GM18505 (cell line): ENCODE data around the gene CTNNA3.

Source experiments
- ATAC-seq: cut with Tn5 transposase; IDR thresholded peaks from one replicate; pipeline ENCODE4 v1.9.1; 2021; ENCODE audit not compliant: unreplicated experiment
- POLR2A ChIP-seq: IDR thresholded peaks from 4 replicates; pipeline ENCODE4 v1.6.1; 2011; ENCODE audit warnings: borderline replicate concordance; ENCODE audit not compliant: insufficient read depth, insufficient read length; ENCODE audit errors: extremely low read depth

The CTNNA3 gene

GRCh38 chr10:66218289-66218688, 1477.7 kb downstream of the CTNNA3 start:
- ATAC-seq = no peak
- TF ChIP-seq POLR2A = no peak

DNA sequence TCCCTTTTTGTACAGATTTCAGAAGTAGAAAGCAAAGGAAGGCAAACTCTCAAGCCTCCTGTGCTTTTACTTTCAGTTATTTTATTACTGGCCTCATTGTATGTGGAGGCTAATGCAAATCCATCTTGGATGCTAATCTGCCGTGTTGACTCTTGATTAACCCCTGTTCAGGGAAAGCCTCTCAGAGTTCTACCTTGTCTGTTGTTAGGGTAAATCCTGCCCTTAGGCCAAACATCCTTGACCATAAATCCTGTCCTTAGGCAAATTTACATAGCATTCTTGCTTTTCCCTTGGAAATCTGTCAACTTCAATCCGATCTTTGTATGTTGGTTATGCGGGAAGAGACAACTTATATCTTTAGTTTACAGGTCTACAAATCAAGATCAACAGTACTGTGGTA, 1480.1 kb downstream of the CTNNA3 start:
- no peak for TF ChIP-seq POLR2A
- no peak for ATAC-seq

DNA sequence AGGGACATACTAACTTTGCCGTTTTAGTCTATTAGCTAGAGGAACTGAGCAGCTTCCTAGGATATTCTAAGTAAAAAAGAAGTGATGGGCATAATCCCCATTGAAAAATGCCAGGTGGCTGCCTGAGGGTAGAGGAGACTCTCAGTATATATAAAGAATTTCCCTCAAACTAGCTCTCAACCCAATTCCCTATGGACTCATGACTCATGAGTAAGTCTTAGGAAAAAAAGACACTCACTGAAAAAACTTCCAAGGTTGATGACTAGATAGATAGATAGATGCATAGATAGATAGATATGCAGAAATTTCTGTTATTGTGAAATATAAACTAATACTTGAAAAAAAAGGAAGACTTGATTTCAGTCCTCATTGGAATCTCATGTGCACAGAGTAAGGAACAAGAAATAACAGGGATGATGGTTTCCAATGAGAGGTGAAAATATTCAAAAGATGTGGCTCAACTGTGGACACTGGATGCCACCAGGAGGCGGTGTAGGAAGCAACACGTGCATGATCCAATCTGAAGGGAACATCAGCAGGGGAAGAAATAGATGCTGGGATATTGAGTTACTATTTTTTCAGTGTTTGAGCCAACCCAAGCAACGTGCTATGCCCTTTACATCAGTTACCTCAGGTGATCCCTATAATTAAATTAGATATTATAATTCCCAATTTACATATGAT, 1481.1 kb downstream of the CTNNA3 start:
- TF ChIP-seq POLR2A = no peak
- ATAC-seq = no peak

- TF ChIP-seq POLR2A = no peak
- no peak for ATAC-seq
Measured at GRCh38 chr10:66209025-66209424, 1487.0 kb downstream of the CTNNA3 start.

DNA sequence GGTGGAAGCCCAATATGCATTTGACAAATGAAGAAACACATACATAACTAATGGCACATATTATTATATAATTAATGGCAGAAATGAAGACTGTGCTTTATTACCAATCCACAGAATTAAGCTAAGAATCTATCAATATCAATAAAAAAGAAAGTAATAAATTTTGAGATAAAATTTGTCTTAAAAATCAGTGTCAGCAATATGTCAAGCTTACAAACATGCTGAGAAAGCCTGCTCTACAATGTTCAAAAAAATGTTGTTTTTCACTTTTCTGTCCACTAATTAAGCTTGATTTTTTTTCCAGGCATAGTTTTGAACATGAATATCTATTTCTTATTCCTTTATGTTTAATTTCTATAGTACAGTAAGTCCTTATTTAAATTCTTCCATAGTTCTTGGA, 1491.2 kb downstream of the CTNNA3 start:
- no peak for ATAC-seq

GRCh38 chr10:66202101-66202500, 1493.9 kb downstream of the CTNNA3 start:
- no peak for ATAC-seq
- no peak for TF ChIP-seq POLR2A

More for the DNA sequence above, 1491.2 kb downstream of the CTNNA3 start:
- TF ChIP-seq POLR2A = no peak

DNA sequence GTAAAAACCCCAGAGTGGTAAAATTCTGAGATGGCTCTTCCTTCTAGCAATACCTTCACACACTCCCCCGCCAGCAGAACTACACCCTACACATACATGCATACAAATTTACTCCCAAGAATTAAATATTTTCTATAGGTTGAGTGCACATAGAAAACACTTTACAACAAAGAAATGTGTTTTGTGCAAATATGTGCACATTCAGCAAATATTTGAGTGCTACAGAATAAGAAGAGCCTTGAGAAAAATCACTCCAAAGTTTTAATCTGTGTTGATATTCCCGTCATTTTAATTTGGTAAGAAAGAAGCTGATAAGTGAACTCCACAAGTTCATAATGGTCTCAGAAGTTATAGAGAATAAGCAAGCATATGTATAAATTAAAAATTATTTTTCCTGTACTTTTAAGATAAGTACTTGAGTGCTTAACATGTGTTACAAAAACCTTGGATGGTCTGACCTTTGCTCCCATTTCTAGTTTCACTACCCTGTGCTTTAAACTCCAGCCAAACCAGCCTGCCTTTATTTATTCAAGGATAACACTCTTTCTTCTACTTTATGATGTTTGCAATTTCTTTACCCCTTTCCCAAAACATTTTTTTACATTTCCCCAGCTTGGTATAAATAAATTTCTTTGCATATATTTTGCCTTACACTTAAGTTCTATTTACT, 1503.7 kb downstream of the CTNNA3 start:
- ATAC-seq = no peak
- no peak for TF ChIP-seq POLR2A

- no peak for TF ChIP-seq POLR2A
- no peak for ATAC-seq
Measured at GRCh38 chr10:66190413-66190812, 1505.6 kb downstream of the CTNNA3 start.

GRCh38 chr10:66189271-66189670, 1506.7 kb downstream of the CTNNA3 start:
- no peak for ATAC-seq

DNA sequence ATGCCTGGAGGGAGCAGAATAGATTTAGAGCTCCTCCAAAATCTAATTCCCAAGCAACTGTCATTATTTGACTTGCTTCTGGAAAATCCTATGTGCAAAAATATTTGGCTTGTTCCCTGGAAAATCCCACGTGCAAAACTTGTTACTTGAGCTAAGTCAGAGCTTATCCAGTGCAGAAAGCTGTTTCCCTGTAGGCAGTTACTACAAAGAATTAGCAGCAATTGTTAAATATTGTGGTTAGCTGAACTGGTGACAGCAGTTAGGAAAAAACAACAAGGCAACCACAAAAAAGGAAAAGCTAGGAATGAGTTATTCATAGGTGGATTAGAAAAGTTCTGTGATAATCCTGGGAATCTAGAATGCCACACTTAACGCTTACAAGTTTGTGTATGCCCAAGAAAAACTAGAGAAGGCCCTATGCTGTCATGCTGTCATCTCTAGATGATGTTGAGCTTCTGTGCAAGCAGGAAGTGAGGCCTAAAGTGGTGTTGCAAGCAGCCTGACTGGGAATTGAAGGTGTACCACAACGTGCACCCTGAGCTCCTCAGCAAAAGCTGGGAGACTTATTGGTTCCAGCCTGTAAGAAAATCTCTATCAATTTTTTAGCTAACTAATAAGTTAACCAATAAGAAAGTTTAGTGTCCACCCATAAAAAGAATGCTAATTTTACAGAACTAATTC, 1508.8 kb downstream of the CTNNA3 start:
- TF ChIP-seq POLR2A = no peak
- no peak for ATAC-seq

More at GRCh38 chr10:66189271-66189670, 1506.7 kb downstream of the CTNNA3 start:
- no peak for TF ChIP-seq POLR2A

GRCh38 chr10:66183028-66183427, 1513.0 kb downstream of the CTNNA3 start:
- no peak for ATAC-seq
- TF ChIP-seq POLR2A = no peak

DNA sequence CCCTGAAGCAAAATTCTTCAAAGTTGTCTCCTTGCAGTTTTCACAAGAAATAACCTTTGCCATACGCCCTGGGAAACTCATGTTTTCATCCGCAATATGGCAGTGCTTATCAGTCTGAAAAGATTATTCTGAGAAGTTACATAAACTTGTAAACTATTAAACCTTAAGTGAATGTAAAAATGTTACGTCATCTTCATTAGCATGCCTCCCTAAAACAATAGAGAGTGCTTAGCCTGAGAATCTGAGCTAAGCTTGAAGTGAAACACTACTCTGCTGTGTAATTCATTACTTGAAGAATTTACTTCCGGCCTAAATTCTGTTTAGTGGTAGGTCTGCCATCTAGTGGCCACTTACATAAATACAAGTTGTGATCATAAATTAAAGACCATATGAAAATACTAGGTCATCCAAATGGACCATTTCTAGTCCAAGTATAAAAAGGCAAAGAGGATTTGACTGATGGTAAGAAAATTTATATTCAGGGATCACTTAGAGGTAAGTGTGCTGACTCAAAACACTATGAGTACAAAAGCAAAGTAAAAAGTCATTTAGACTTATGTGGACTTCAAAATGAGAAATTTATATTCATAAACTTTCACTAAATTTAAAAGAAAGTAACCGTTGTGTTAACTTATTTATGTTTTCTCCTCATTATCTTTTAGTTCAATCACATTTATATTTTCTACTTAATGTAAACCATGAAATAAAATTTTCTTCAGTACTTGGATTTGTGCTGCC, 1515.2 kb downstream of the CTNNA3 start:
- ATAC-seq = peak; percentile 80
- no peak for TF ChIP-seq POLR2A

DNA sequence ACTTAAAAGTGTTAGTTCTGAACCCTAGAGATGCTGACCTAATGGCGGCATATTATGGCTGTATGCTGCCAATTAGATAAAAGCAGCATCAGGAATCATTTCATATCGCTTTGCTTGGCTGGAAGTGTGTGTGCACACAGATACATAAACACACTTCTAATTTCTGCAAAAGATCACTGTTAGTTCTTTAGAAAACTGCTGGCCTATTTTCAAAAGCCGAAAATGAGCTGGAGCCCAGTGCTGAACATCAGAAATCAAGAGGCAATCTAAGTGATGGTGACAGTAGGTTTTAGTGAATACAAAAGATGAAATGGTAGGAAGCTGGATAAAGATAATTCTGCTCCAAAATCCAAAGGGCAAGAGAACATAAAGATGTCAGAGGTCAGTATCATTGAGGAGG, 1516.0 kb downstream of the CTNNA3 start:
- no peak for TF ChIP-seq POLR2A
- ATAC-seq = no peak
